ENCODE data around the gene MAST2.

GRCh38 chr1:46011121-46011695 is 207.8 kb downstream of the MAST2 start:
- no peak for TF ChIP-seq CTCF (conservative IDR thresholded peaks at IDR 0.05)
- no peak for TF ChIP-seq ZFX (IDR thresholded peaks at IDR 0.05)

Measured in C4-2B (cell line).